Renal cortex interstitium (tissue), 3 donors: ENCODE results near the gene FNIP2. TPM values are rescaled to one million over a fixed set of nuclear protein-coding genes. Genes with fewer than 3 reads are reported as not detected.

Experiments used
- polyA plus RNA-seq, 3 donors: library from polyadenylated mRNA; unstranded; fragments of 120-200 nt; gene quantifications; one replicate each; pipeline ENCODE4 v1.2.1, GENCODE V29; 2013; ENCODE audit not compliant: insufficient read length in 3 of 3

FNIP2 gene
- polyA plus RNA-seq, 3 donors: 43.2 to 52.6 (median 48.0) TPM

Other genes with a start within 250 kb of the FNIP2 start
- gene RXFP1, start 247.1 kb upstream of the FNIP2 start, polyA plus RNA-seq: under 1 TPM in 2 of 3 donors, not detected in 1; 0.16 to 0.56 TPM
- 10 to 100 TPM; 18.2 to 23.8 (median 21.3) TPM for gene C4orf46, start 97.1 kb upstream of the FNIP2 start, polyA plus RNA-seq
- 10 to 100 TPM; 29.3 to 35.6 (median 31.9) TPM for gene ETFDH, start 96.7 kb upstream of the FNIP2 start, polyA plus RNA-seq
- 10 to 100 TPM; 64.2 to 83.3 (median 67.2) TPM for gene PPID, start 45.6 kb upstream of the FNIP2 start, polyA plus RNA-seq